Jurkat, Clone E6-1 (cell line): ENCODE measurements around the gene FOXN3.
"Not testable (repeated sequence)": the region's sequence is repeated elsewhere in the genome, so short reads cannot be mapped to it uniquely, and the experiment has no call there.

Source experiments
- DNase-seq: peaks from one replicate; pipeline ENCODE4 v3.0.0-alpha.2; 2011; ENCODE audit warnings: low read depth, low spot score
- H3K4me3 ChIP-seq: 2 replicates; pipeline ENCODE4 v1.5.1; 2011; ENCODE audit warnings: mild to moderate bottlenecking, low read length, control low read depth, moderate library complexity

The FOXN3 gene

DNA sequence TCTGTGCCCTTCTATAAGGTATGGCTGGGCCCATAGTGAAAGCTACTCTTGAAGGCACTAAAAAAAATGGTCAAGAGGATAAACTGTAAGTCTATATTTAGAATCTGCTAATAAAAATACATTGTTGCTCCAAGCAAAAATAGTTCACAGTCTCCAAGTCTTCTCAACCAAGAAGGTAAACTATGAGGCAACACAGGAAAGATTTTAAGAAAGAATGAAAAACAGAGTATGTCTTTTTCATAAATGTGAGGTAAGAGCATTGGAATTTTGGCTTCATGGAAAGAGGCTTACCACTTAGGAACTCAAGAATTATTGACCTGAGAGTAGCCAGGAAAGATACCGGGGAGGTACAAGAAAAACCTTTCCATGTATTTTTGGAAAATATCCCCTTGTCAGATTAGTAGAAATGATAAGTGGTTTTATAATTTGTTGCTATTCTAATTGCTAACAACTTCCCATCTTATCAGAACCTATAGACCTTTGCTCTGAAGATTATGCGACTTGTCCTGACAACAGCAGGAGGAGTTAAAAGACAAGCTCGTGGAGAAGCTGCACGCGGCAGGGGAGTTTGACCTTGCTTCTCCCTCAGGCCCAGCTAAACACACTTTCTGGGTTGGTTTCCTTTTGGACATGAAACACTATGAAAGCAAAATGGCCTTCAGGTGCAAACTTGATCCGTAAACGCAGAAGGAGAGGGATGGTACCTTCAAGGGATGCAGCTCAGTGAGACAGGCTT, 238.1 kb downstream of the FOXN3 start:
- DNase-seq: no peak
- H3K4me3 ChIP-seq: no peak overlapping the region

DNA sequence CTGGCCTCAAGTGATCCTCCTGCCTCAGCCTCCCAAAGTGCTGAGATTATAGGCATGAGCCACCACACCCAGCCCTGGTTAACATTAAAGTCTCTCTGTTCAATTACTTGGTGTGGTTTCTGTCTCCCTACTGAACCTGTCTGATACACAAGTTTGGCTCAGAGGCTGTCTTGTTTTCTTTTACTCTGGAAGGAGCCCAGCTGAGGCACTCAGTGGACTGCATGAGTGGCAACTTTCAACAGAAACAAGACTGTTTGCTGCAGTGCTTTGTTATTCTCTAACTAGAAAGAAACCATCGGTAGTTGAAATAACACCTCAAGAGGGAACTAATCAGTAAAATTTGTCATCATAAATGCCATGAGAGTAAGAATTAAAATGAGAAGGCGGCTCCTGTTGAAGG, 238.7 kb downstream of the FOXN3 start:
- no peak overlapping the region for H3K4me3 ChIP-seq
- DNase-seq: no peak

DNA sequence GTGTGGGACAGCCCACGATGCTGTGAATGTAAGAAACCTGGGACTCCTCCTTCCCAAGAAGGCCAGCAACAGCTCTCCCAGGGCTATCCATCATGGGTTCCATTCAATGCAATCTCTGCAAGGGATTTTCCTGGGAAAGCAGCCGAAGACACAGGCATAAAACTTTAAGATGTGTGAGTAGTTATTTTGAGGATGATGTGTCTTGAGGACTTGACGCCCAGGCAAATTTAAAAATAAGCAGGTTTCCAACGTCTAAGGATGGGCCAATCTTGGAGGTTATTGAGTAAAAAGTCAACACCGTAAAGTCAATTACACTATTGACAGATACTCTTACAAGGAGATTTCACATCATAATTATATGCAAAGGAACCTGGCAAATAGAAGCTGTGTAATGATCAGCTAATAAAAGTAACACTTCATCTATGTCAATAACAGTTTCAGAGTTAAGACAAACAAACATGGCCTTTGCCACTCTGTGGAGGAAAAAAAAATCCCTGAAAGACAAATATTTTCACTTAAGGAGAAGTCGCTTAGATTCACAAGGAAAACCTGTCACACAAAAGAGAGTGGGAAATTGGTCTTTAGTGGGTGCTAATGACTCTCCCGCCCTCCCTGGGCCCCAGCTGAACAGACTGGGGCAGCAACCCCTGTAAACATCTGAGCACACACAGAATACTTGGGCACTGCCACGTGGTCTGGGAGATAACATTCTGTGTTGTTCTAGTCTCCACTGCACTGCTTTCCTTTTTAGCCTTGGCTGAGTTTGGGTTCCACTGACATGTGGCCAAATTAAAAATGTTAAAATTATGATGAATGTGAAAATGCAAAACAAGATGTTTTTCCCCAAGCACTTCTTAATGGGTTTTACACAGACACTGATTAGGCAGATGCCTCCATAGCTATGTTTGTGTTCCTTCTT, 240.9 kb downstream of the FOXN3 start:
- no peak for DNase-seq
- no peak overlapping the region for H3K4me3 ChIP-seq

DNA sequence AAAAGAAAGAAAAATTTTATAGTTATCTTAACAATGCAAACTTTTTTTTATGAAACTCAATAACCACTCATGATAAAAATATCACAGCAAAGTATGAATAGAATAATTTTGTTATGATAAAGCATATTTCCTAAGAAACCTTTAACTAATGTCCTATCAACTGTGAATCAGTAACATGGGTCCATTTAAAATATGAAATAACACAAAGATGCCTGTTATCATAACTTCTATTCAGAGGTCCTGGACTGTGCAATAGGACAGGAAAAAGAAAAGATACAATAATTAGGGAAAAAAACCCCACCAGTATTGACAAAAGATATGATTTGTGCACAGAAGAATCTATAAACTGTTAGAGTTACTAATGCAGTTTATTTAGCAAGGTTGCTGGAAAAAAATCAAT, 245.4 kb downstream of the FOXN3 start:
- no peak overlapping the region for H3K4me3 ChIP-seq
- no peak for DNase-seq

DNA sequence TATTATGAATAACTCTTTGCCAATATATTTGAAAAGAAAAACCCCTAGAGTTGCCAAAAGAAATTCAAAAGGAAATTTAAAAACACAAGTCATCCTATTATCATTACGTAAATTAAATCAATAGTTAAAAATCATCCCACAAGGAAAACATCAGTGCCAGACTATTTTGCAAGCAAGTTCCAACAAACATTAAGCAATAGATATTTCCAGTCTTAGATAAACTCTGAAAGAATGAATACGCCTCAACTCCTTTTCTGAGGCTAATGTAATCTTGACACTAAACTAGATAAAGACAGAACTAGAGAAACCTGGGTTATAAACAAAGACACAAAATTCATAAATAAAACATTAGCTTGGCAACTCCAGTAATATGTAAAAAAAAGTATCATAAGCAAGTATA, 245.9 kb downstream of the FOXN3 start:
- DNase-seq: no peak
- H3K4me3 ChIP-seq: no peak overlapping the region

DNA sequence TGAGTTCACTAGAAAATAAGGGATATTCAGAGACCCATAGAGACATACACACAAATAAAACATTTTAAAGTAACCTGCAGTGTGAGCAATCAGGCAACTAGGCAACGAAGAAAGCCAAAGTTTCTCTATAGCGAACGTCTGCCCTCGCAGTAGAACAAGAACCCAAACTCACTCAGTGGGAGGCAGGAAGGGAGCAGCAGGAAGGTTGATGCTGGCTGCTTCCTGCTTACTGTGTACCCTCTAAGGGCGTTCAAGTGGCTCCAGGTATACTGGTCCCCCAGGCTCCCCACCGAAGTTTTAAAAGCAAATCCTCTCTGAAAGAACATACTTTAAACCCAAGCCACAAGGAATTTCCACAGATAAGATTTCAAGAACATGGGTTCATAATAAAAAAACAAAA, 249.3 kb downstream of the FOXN3 start:
- H3K4me3 ChIP-seq: no peak overlapping the region
- DNase-seq: no peak

DNA sequence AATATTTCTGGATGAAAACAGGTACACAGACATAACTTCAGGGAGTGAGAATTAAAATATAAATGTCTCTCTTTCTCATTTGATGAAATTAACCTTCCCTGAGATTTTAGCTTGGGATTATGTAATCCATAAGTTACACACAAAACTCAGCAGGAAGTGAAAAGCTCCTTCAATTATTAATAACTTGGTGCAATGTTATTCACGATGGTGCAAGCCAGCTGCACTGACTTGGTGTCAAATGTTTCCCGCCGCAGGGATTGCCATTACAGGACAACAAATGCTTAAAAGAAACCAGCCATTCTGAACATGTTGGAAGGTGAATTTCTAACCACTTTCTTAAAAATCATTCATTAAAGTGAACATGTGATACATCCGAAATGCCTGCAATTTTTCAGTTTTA, 250.4 kb downstream of the FOXN3 start:
- H3K4me3 ChIP-seq: no peak overlapping the region
- no peak for DNase-seq

DNA sequence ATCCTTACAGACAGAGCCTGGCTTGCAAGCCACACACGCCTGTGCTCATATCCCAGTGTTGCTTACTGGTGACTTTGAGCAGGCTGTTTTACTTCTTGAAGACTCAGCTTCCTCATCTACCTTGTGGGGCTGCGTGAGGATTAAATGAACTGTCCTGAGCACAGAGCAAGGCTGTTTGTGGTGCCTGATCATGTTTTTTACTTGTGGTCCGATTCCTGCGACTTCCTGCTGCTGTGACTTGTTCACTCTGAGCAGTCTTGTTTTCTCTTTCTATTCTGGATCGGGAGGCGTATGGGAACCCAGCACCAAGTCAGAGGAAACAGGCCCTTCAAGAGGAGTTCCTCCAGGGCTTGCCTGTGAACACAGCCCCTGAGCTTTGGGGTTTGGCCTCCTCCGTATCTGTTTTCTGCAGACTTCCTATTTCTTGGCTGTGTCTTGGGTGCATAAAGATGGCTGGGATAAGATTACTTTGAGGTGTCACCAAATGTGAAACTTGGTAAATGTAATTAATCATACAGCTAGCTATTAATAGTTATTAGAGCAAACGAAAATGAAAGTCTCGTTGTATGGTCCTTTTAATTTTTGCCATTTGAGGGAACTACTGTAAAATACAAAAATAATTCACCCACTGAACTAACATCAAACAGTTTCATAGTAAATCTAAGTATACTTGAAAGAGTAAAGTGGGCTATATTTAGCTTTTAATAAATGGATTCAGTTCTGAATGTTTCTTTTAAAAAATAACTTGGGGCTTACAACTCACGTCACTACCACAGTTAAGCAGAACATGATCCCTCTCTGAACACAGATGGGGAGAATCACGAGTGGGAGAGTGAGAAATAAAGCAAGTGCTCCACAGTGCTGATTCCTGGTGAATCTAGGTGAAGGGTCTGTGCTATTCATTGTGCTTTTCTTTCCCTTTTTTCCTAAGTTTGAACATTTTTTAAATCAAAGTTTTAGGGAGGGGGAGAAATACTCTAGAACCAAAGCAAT, 251.5 kb downstream of the FOXN3 start:
- no peak for DNase-seq
- no peak overlapping the region for H3K4me3 ChIP-seq

DNA sequence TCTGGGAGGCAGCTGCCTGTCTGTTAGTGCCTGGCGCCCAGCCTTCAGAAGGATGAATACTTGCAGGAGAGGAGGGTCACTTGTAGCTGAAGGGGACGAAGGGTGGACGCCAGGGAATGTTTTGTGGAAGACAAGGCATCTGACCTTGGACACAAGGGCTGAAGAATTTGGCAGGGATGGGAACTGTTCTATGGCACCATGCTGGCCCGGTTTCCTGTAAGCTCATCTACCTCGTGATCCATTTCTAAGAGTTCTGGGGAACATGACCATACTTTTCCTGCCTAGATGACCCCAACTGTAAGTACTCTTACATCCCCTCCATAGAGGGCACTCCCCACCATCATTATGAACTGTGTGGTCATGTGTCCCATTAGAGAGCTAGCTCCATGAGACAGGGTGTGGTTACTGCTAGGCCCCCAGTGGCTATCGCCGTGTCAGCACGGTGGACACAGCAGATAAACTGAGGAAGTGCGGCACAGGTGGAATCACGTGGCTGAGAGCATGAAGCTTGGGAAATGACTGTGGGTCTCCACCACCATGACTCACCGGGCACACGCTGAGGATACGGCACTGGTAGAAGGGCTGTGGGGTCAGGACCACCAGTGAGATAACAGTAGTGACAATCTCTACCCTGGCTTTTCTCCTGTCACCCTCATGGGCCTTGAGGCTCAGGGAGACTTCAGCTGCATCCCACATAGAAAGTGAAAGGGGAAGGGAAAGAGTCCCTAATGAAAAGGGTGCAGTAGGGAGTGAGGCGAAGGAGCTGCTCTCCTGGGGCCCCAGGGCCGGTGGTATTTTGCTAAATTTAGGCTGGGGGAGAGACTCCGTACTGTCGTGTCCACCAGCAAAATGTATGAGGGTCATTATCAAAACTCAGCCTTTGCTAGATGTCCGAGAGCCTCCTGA, 252.6 kb downstream of the FOXN3 start:
- H3K4me3 ChIP-seq: no peak overlapping the region
- no peak for DNase-seq

DNA sequence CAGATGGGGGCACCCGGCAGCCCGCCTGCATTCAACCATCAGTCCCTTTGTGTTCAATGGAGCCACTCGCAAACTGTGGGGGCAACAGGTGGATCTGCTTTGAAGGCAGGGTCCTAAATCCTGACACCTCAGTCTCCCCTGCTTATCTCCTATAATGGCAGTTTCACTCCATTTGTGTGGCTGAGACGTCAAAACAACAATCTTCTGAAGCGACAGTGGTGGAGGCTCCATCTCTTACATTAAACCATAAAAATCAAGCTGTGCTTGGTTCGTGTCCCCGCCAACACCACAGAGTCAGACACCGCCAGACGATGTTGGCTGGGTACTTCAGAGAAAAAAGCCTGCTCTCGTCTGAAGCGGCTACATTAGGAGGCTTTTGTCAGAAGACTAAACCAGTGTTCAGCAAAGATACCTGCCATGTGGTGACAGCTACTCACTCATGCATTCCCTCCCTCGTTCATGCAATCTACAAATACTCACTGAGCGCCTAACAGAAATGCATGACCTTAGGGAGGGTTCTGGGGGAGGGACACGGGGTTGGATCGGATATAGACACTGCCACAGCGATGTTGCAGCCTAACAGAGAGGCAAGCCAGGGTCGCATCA, 253.9 kb downstream of the FOXN3 start:
- no peak overlapping the region for H3K4me3 ChIP-seq
- DNase-seq: no peak

DNA sequence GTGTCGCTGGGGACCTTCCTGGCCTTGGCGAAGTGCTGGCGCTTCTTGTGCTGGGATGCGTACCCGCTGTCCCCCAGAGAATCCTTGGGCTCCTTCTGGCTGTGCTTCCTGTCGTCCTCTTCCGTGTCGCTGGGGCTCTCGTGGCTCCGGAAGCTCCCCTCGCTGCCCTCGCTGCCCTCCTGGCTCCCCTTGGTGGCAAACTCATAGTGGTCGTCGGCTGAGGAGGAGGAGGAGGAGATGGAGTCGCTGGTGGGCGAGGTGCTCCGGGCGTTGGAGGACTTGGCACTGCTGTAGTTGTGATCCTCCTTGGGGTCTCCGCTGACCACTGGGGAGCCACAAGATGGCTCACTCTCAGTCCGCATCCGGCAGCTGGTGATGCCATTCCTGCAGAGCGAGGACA, 254.4 kb downstream of the FOXN3 start:
- H3K4me3 ChIP-seq: no peak overlapping the region
- no peak for DNase-seq

DNA sequence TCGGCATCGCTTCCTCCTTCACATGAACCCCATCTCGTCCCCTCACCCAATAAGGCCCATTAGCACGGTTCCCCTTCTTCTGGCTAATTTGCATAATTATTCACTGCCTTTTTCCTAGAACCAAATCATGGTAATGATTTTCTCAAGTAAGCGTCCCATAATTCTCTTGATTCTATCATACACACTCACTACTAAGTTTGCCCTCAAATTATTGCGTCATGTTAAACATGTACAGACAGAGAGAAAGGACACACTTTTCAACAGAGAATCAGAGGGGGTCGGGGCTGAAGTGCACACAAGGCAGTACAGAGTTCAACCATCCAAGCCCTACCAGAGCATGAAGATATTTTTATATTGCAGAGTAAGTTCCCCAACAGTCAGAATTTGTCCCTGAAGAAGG, 256.6 kb downstream of the FOXN3 start:
- no peak overlapping the region for H3K4me3 ChIP-seq
- no peak for DNase-seq

DNA sequence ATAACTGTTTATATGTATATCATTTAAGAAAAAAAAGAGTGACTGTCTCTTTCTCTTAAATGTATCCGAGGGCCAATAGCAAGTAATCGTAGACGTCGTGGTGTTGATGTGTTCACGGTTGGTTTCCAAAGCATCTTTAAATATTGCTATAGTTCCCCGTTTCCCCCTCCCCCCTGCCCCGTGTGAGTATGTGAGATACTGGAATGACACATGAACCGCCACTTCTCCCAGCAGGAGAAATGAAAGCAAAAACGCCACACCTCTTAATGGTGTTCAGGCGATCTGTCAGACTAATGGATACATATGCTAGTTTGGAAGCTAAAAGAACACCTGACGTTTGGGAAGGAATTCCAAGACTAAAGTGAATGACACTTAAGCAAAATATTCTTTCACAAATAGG, 258.3 kb downstream of the FOXN3 start:
- DNase-seq: no peak
- no peak overlapping the region for H3K4me3 ChIP-seq

DNA sequence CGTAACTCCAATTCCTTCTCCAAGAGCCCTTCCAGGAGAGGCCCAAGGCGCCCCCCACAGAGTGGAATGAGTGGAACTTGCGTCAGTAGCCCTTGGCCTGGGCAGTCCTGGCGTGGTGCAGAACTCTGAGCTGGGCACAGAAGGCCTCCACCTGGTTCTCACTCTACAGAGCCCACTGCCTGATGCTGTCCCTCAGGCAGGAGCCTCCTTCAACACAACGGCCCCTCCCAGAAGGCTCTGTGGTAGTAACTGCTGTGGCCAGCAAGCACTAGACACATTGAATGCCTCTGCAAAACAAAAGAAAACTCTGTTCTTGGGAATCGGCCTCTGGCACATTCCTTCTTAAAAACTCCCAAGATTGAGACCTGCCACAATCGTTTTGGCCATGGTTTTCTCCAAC, 258.9 kb downstream of the FOXN3 start:
- not testable (repeated sequence) for DNase-seq, H3K4me3 ChIP-seq

DNA sequence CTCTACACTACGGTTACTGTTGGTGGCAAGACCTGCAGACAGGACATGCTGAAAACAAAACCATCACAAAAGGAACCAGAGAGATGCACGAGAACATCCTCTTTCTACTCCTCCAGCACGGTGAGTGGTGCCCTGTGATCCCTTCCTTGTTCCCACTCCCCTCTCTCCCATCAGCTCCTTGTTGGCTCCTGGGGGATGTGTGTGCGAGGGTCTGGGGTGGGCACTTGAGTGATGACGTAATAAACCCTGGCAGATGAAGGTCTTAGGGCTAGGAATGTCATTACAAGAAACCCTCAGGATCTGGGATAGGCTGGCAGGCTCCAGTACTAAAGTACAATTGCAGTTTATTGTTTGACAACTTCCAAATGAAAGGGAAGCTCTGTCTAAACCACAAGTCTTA, 261.5 kb downstream of the FOXN3 start:
- H3K4me3 ChIP-seq: no peak overlapping the region
- no peak for DNase-seq

DNA sequence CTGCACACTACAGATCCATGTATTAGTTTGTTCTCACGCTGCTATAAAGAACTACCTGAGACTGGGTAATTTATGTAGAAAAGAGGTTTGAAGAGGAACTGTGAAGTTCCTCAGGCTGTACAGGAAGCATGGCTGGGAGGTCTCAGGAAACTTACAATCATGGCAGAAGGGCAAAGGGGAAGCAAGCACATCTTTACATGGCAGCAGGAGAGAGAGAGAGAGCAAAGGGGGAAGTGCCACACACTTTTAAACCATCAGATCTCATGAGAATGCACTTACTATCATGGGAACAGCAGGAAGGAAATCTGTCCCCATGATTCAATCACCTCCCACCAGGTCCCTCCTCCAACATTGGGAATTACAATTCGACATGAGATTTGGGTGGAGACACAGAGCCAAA, 265.3 kb downstream of the FOXN3 start:
- not testable (repeated sequence) for DNase-seq, H3K4me3 ChIP-seq

DNA sequence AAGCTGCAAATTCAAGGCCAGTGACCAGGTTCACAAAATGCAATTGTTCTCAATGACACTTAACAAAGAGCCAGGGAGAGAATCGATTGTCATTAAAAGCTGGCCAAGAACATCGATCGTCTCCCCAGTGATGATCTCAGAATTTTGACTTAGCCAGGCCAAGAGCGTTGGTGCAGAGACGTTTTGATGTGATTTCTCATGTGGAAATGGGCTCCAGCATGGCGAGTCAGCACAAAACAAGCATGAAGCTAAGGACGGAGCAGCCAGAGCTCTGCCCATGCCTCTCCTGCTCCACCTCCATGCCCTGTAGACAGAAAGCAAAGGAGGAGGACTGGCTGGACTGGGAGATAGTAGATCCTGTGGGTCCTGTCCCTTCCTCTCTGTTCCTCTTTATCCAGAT, 270.8 kb downstream of the FOXN3 start:
- no peak for DNase-seq
- no peak overlapping the region for H3K4me3 ChIP-seq

DNA sequence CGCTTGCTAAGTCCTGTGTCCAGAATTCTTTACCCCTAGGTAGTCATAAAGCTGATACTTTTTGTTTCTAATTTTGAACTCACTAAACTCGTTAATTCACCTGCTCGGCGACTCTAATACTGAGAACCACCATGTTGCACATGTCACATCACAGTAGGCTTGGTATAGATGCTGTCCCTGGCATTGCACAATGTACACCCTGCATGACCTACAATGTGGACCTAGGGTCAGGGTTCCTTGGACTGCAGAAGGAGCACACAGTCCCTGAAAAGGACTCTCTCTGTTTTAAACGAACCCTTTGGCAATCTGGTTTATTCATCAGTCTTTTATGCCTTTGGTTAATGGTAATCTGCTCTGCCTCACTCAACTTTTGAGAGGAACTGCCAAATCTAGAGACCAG, 272.4 kb downstream of the FOXN3 start:
- H3K4me3 ChIP-seq: no peak overlapping the region
- no peak for DNase-seq
